ENCODE results near the gene CFAP58. TPM values are rescaled to one million over a fixed set of nuclear protein-coding genes. Genes with fewer than 3 reads are reported as not detected.
A peak's percentile ranks its signal among the peaks of the same experiment; 100 is the strongest.

CFAP58 gene
- polyA plus RNA-seq, 4 donors: 0.07 to 0.27 (median 0.12) TPM; not detected in 1

- H3K27me3 ChIP-seq (ENCODE audit: control insufficient read depth in 3 of 3, insufficient read depth in 3 of 3, low read length in 3 of 3): no peaks in the 10 kb centered on the region
- H3K27ac ChIP-seq (ENCODE audit: low read depth in 1 of 3, low read length in 2 of 3): no peak overlapping the region
Observed at GRCh38 chr10:104345515-104345914, 8.1 kb upstream of the CFAP58 start.

DNA sequence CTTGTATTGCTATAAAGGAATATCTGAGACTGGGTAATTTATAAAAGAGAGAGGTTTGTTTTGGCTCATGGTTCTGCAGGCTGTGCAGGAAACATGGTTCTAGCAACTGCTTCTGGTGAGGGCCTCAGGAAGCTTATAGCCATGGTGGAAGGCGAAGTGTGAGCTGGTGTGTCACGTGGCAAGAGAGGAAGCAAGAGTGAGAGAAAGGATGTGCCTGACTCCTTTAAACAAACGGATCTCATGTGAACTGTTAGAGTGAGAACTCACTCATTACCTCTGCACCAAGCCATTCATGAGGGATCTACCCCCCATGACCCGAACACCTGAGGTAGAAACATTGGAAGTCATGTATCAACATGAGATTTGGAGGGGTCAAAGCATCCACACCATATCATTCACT, 7.7 kb upstream of the CFAP58 start:
- Histone ChIP-seq H3K4me3 (ENCODE audit: low read depth in 1 of 3, low read length in 3 of 3) (no peak overlapping the region), H3K27ac (ENCODE audit: low read depth in 1 of 3, low read length in 2 of 3) (no peak overlapping the region), H3K36me3 (ENCODE audit: control insufficient read depth in 3 of 3, insufficient read depth in 2 of 3, low read depth in 1 of 3, low read length in 3 of 3) (no peaks in the 10 kb centered on the region), H3K9me3 (ENCODE audit: control insufficient read depth in 2 of 2, insufficient read depth in 1 of 2, low read depth in 1 of 2, low read length in 1 of 2) (no peaks in the 10 kb centered on the region), H3K27me3 (ENCODE audit: control insufficient read depth in 3 of 3, insufficient read depth in 3 of 3, low read length in 3 of 3) (no peaks in the 10 kb centered on the region), H3K4me1 (ENCODE audit: control insufficient read depth in 3 of 3, insufficient read depth in 2 of 3, low read depth in 1 of 3, low read length in 2 of 3) (no peaks in the 10 kb centered on the region)
- DNase-seq: no peak
- WGBS, 3 donors: 57 to 72% (median 64%) methylated on average over 4 of the region's 4 CpGs
- FAIRE-seq: no peak

More at GRCh38 chr10:104345515-104345914, 8.1 kb upstream of the CFAP58 start:
- DNase-seq (no peak), FAIRE-seq (no peak)
- H3K4me3 ChIP-seq (ENCODE audit: low read depth in 1 of 3, low read length in 3 of 3): no peak overlapping the region
- H3K4me1 ChIP-seq (ENCODE audit: control insufficient read depth in 3 of 3, insufficient read depth in 2 of 3, low read depth in 1 of 3, low read length in 2 of 3): peaks cover 0 to 2% (median 0%) of the 10 kb centered on the region in 3 donors
- no peaks in the 10 kb centered on the region for H3K9me3 ChIP-seq (ENCODE audit: control insufficient read depth in 2 of 2, insufficient read depth in 1 of 2, low read depth in 1 of 2, low read length in 1 of 2)
- H3K36me3 ChIP-seq (ENCODE audit: control insufficient read depth in 3 of 3, insufficient read depth in 2 of 3, low read depth in 1 of 3, low read length in 3 of 3): no peaks in the 10 kb centered on the region

GRCh38 chr10:104347295-104348045, 6.2 kb upstream of the CFAP58 start:
- Histone ChIP-seq H3K9me3 (ENCODE audit: control insufficient read depth in 2 of 2, insufficient read depth in 1 of 2, low read depth in 1 of 2, low read length in 1 of 2) (no peaks in the 10 kb centered on the region), H3K4me3 (ENCODE audit: low read depth in 1 of 3, low read length in 3 of 3) (no peak overlapping the region), H3K27ac (ENCODE audit: low read depth in 1 of 3, low read length in 2 of 3) (no peak overlapping the region), H3K4me1 (ENCODE audit: control insufficient read depth in 3 of 3, insufficient read depth in 2 of 3, low read depth in 1 of 3, low read length in 2 of 3) (peaks cover 0 to 2% (median 0%) of the 10 kb centered on the region in 3 donors), H3K36me3 (ENCODE audit: control insufficient read depth in 3 of 3, insufficient read depth in 2 of 3, low read depth in 1 of 3, low read length in 3 of 3) (no peaks in the 10 kb centered on the region), H3K27me3 (ENCODE audit: control insufficient read depth in 3 of 3, insufficient read depth in 3 of 3, low read length in 3 of 3) (no peaks in the 10 kb centered on the region)
- no peak for FAIRE-seq
- 70 to 80% (median 73%) methylated on average over 4 of the region's 4 CpGs for WGBS, 3 donors
- DNase-seq: no peak

GRCh38 chr10:104348601-104349000, 5.0 kb upstream of the CFAP58 start:
- DNase-seq: no peak
- no peaks in the 10 kb centered on the region for H3K36me3 ChIP-seq (ENCODE audit: control insufficient read depth in 3 of 3, insufficient read depth in 2 of 3, low read depth in 1 of 3, low read length in 3 of 3)
- H3K4me3 ChIP-seq (ENCODE audit: low read depth in 1 of 3, low read length in 3 of 3): no peak overlapping the region
- no peak overlapping the region for H3K27ac ChIP-seq (ENCODE audit: low read depth in 1 of 3, low read length in 2 of 3)
- 79 to 87% (median 86%) methylated on average over 2 of the region's 2 CpGs for WGBS, 3 donors
- H3K9me3 ChIP-seq (ENCODE audit: control insufficient read depth in 2 of 2, insufficient read depth in 1 of 2, low read depth in 1 of 2, low read length in 1 of 2): no peaks in the 10 kb centered on the region
- FAIRE-seq: no peak
- peaks cover 0 to 3% (median under 1%) of the 10 kb centered on the region in 3 donors for H3K4me1 ChIP-seq (ENCODE audit: control insufficient read depth in 3 of 3, insufficient read depth in 2 of 3, low read depth in 1 of 3, low read length in 2 of 3)
- H3K27me3 ChIP-seq (ENCODE audit: control insufficient read depth in 3 of 3, insufficient read depth in 3 of 3, low read length in 3 of 3): no peaks in the 10 kb centered on the region

GRCh38 chr10:104349623-104350126, 4.0 kb upstream of the CFAP58 start:
- FAIRE-seq: no peak
- no peak overlapping the region for H3K4me3 ChIP-seq (ENCODE audit: low read depth in 1 of 3, low read length in 3 of 3)

DNA sequence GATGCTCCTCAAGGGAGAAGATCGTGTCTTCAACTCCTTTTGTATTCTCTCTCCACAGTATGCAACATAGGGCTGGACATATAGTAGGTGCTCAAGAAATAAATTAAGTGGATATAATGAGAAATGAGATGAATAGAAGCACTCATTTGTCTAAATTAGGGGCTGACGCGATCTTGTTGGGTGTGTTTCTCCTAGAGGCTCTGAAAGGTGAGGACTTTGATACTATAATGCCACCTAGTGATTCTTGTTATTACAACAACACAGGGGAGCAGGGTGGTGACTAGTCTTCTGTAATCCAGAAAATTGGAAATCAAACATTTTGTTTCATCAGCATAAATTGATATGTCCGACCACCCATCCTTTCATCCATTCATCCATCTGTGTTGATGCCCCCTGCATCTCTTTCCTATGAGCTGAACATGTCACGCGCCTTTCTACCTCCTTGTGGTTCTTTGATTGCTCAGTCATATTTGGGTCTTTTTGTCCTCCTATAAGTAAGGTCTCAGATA, 3.5 kb upstream of the CFAP58 start:
- 21 to 27% (median 27%) methylated on average over 6 of the region's 6 CpGs for WGBS, 3 donors
- Histone ChIP-seq H3K36me3 (ENCODE audit: control insufficient read depth in 3 of 3, insufficient read depth in 2 of 3, low read depth in 1 of 3, low read length in 3 of 3) (no peaks in the 10 kb centered on the region), H3K27ac (ENCODE audit: low read depth in 1 of 3, low read length in 2 of 3) (peak overlapping the region in 1 of 3 donors; percentile 43), H3K4me1 (ENCODE audit: control insufficient read depth in 3 of 3, insufficient read depth in 2 of 3, low read depth in 1 of 3, low read length in 2 of 3) (peaks cover 0 to 5% (median 5%) of the 10 kb centered on the region in 3 donors), H3K9me3 (ENCODE audit: control insufficient read depth in 2 of 2, insufficient read depth in 1 of 2, low read depth in 1 of 2, low read length in 1 of 2) (no peaks in the 10 kb centered on the region), H3K27me3 (ENCODE audit: control insufficient read depth in 3 of 3, insufficient read depth in 3 of 3, low read length in 3 of 3) (peaks cover 0 to 11% (median 0%) of the 10 kb centered on the region in 3 donors), H3K4me3 (ENCODE audit: low read depth in 1 of 3, low read length in 3 of 3) (no peak overlapping the region)
- peak; percentile 75 to 78 for DNase-seq
- FAIRE-seq: no peak

More at GRCh38 chr10:104349623-104350126, 4.0 kb upstream of the CFAP58 start:
- DNase-seq: peak; percentile 20 to 49
- peak overlapping the region in 1 of 3 donors; percentile 64 for H3K27ac ChIP-seq (ENCODE audit: low read depth in 1 of 3, low read length in 2 of 3)
- no peaks in the 10 kb centered on the region for H3K9me3 ChIP-seq (ENCODE audit: control insufficient read depth in 2 of 2, insufficient read depth in 1 of 2, low read depth in 1 of 2, low read length in 1 of 2)
- 27 to 35% (median 33%) methylated on average over 5 of the region's 5 CpGs for WGBS, 3 donors
- peaks cover 0 to 10% (median 0%) of the 10 kb centered on the region in 3 donors for H3K27me3 ChIP-seq (ENCODE audit: control insufficient read depth in 3 of 3, insufficient read depth in 3 of 3, low read length in 3 of 3)
- H3K36me3 ChIP-seq (ENCODE audit: control insufficient read depth in 3 of 3, insufficient read depth in 2 of 3, low read depth in 1 of 3, low read length in 3 of 3): no peaks in the 10 kb centered on the region
- H3K4me1 ChIP-seq (ENCODE audit: control insufficient read depth in 3 of 3, insufficient read depth in 2 of 3, low read depth in 1 of 3, low read length in 2 of 3): peaks cover 0 to 5% (median 5%) of the 10 kb centered on the region in 3 donors

- H3K4me1 ChIP-seq (ENCODE audit: control insufficient read depth in 3 of 3, insufficient read depth in 2 of 3, low read depth in 1 of 3, low read length in 2 of 3): peaks cover 0 to 5% (median 5%) of the 10 kb centered on the region in 3 donors
- DNase-seq (no peak), FAIRE-seq (no peak)
- no peaks in the 10 kb centered on the region for H3K9me3 ChIP-seq (ENCODE audit: control insufficient read depth in 2 of 2, insufficient read depth in 1 of 2, low read depth in 1 of 2, low read length in 1 of 2)
- WGBS, 3 donors: 54 to 56% (median 55%) methylated on average over 2 of the region's 2 CpGs
- peaks cover 0 to 15% (median 0%) of the 10 kb centered on the region in 3 donors for H3K27me3 ChIP-seq (ENCODE audit: control insufficient read depth in 3 of 3, insufficient read depth in 3 of 3, low read length in 3 of 3)
- no peak overlapping the region for H3K4me3 ChIP-seq (ENCODE audit: low read depth in 1 of 3, low read length in 3 of 3)
- H3K27ac ChIP-seq (ENCODE audit: low read depth in 1 of 3, low read length in 2 of 3): peak overlapping the region in 1 of 3 donors; percentile 26
- H3K36me3 ChIP-seq (ENCODE audit: control insufficient read depth in 3 of 3, insufficient read depth in 2 of 3, low read depth in 1 of 3, low read length in 3 of 3): no peaks in the 10 kb centered on the region
Observed at GRCh38 chr10:104351061-104351702, 2.5 kb upstream of the CFAP58 start.

- Histone ChIP-seq H3K4me3 (ENCODE audit: low read depth in 1 of 3, low read length in 3 of 3) (no peak overlapping the region), H3K9me3 (ENCODE audit: control insufficient read depth in 2 of 2, insufficient read depth in 1 of 2, low read depth in 1 of 2, low read length in 1 of 2) (no peaks in the 10 kb centered on the region), H3K27ac (ENCODE audit: low read depth in 1 of 3, low read length in 2 of 3) (peak overlapping the region in 1 of 3 donors; percentile 18), H3K4me1 (ENCODE audit: control insufficient read depth in 3 of 3, insufficient read depth in 2 of 3, low read depth in 1 of 3, low read length in 2 of 3) (peaks cover 0 to 5% (median 5%) of the 10 kb centered on the region in 3 donors), H3K36me3 (ENCODE audit: control insufficient read depth in 3 of 3, insufficient read depth in 2 of 3, low read depth in 1 of 3, low read length in 3 of 3) (no peaks in the 10 kb centered on the region), H3K27me3 (ENCODE audit: control insufficient read depth in 3 of 3, insufficient read depth in 3 of 3, low read length in 3 of 3) (peaks cover 0 to 15% (median 0%) of the 10 kb centered on the region in 3 donors)
- no peak for FAIRE-seq
- DNase-seq: no peak
- 43 to 53% (median 52%) methylated on average over 1 of the region's 1 CpG for WGBS, 3 donors
Observed at GRCh38 chr10:104351919-104352318, 1.7 kb upstream of the CFAP58 start.
